Upper lobe of left lung (tissue), 4 donors: ENCODE results near the gene ZNF750.

Experiments
- EP300 ChIP-seq, 4 donors: sonication (generic); formaldehyde crosslinking; IDR thresholded peaks; one replicate each; pipeline ENCODE4 v1.5.1; 2017; ENCODE audit warnings: antibody characterized with exemption in 4 of 4, control low read depth in 2 of 4
- POLR2A ChIP-seq, 4 donors: fragments of 450-650 bp; IDR thresholded peaks; one replicate each; pipeline ENCODE4 v1.5.1; 2016 to 2017; ENCODE audit warnings: antibody characterized with exemption in 4 of 4, mild to moderate bottlenecking in 2 of 4
- POLR2AphosphoS5 ChIP-seq, 2 donors: sonication (generic); formaldehyde crosslinking; IDR thresholded peaks; one replicate each; pipeline ENCODE4 v1.5.1; 2017; ENCODE audit warnings: antibody characterized with exemption in 2 of 2
- TF ChIP-seq, protein P1 (sequence below), 6 experiments: fragments of 450-650 bp in 4 of 6; fragments of 200-600 bp in 2 of 6; sonication (generic) in 2 of 6; IDR thresholded peaks; one replicate each; pipeline ENCODE4 v1.5.1; 2016 to 2019; ENCODE audit warnings: antibody characterized with exemption in 6 of 6

DNA sequence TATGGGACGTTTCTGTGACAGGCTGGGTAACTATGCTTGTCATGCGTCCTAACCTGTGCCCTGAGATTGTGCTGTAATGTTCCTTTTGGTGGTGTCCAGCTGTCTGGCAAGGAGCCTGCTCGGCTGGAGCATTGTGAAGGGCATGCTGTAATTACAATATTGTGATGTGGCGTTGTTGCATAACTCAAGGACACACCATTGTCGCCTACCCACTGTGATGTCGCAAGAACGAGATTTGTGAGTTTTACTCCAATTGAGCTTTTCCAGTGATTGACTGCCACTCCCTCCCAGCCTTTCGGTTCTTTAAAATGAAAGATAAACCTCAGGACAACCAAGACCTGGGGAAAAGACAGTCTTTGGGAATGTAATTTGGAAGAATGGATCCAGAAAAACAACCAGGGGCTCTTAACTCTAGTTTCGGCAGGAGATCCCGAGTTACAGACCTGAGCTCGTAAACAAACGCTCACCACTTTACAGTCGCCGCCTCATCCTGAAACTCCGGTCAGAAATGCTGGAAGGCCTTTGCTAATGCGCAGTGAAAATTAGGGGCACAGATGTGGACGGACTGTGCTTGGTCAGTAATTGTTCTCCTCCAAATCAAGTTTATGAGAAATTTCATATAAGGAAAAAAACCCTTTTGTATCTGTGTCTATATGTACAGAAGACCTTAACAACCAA lies 1.3 kb downstream of the ZNF750 start:
- TF ChIP-seq POLR2A (IDR thresholded peaks at IDR 0.05) (peak in 1 of 4 donors; percentile 60), EP300 (IDR thresholded peaks at IDR 0.05) (peak in 1 of 4 donors; percentile 92), POLR2AphosphoS5 (IDR thresholded peaks at IDR 0.05) (peak; percentile 83 to 87)
- TF ChIP-seq, protein P1, sequence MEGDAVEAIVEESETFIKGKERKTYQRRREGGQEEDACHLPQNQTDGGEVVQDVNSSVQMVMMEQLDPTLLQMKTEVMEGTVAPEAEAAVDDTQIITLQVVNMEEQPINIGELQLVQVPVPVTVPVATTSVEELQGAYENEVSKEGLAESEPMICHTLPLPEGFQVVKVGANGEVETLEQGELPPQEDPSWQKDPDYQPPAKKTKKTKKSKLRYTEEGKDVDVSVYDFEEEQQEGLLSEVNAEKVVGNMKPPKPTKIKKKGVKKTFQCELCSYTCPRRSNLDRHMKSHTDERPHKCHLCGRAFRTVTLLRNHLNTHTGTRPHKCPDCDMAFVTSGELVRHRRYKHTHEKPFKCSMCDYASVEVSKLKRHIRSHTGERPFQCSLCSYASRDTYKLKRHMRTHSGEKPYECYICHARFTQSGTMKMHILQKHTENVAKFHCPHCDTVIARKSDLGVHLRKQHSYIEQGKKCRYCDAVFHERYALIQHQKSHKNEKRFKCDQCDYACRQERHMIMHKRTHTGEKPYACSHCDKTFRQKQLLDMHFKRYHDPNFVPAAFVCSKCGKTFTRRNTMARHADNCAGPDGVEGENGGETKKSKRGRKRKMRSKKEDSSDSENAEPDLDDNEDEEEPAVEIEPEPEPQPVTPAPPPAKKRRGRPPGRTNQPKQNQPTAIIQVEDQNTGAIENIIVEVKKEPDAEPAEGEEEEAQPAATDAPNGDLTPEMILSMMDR (IDR thresholded peaks at IDR 0.05): no peak
